Hepatocyte (in vitro differentiated cells): ENCODE data around the gene DBH.

Experiments used
- CTCF ChIP-seq: fragments of 200-600 bp; sonication (generic); IDR thresholded peaks from 2 replicates; pipeline ENCODE4 v1.5.1; 2016; ENCODE audit warnings: antibody characterized with exemption, mild to moderate bottlenecking; ENCODE audit not compliant: poor library complexity
- EZH2 ChIP-seq: fragments of 200-600 bp; sonication (generic); IDR thresholded peaks from 2 replicates; pipeline ENCODE4 v1.6.1; 2016; ENCODE audit warnings: antibody characterized with exemption, mild to moderate bottlenecking, borderline replicate concordance
- EZH2phosphoT487 ChIP-seq: fragments of 200-600 bp; sonication (generic); IDR thresholded peaks from one replicate; pipeline ENCODE4 v1.6.1; 2018; ENCODE audit warnings: antibody characterized with exemption, mild to moderate bottlenecking, low read depth, moderate library complexity; ENCODE audit not compliant: unreplicated experiment, severe bottlenecking

GRCh38 chr9:133704711-133705181 is 68.6 kb downstream of the DBH start:
- TF ChIP-seq CTCF = no peak
- TF ChIP-seq EZH2phosphoT487 = no peak
- no peak for TF ChIP-seq EZH2
